ENCODE data around the gene ALDH16A1.

DNA sequence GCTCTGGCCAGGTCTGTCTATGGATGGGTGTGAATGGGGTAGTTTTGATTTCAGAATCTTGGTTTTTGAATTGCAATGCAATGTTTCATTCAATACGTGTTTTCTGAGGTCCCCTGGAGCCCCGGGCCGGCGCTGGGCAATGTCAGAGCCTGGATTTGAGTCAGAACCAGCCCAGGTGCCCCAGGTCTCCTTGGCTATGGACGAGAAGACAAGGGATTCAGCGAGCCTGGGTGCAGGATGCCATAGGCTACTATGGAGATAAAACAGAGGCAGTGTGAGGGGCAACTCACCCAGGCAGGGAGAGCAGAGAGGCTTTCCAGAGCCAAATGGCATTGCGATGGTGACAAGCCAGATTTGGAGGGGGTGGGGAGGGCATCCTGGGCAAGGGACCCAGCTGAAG, 33.2 kb downstream of the ALDH16A1 start:
- no peak for TF ChIP-seq CBX5 (IDR thresholded peaks at IDR 0.05; ENCODE audit: low read depth, low read length)
- no peak for TF ChIP-seq JUN (IDR thresholded peaks at IDR 0.05; ENCODE audit: low read depth, low read length)
- TF ChIP-seq CREB1 (IDR thresholded peaks at IDR 0.05): no peak
- TF ChIP-seq, protein P1, sequence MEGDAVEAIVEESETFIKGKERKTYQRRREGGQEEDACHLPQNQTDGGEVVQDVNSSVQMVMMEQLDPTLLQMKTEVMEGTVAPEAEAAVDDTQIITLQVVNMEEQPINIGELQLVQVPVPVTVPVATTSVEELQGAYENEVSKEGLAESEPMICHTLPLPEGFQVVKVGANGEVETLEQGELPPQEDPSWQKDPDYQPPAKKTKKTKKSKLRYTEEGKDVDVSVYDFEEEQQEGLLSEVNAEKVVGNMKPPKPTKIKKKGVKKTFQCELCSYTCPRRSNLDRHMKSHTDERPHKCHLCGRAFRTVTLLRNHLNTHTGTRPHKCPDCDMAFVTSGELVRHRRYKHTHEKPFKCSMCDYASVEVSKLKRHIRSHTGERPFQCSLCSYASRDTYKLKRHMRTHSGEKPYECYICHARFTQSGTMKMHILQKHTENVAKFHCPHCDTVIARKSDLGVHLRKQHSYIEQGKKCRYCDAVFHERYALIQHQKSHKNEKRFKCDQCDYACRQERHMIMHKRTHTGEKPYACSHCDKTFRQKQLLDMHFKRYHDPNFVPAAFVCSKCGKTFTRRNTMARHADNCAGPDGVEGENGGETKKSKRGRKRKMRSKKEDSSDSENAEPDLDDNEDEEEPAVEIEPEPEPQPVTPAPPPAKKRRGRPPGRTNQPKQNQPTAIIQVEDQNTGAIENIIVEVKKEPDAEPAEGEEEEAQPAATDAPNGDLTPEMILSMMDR (IDR thresholded peaks at IDR 0.05; ENCODE audit: control extremely low read depth in 1 of 3, insufficient read depth in 1 of 3, low read depth in 1 of 3, low read length in 3 of 3): no peak
- TF ChIP-seq POLR2A (IDR thresholded peaks at IDR 0.05; ENCODE audit: control extremely low read depth in 1 of 2, low read depth in 2 of 2, low read length in 2 of 2): no peak
- no peak for TF ChIP-seq POLR2AphosphoS5 (IDR thresholded peaks at IDR 0.05; ENCODE audit: low read depth, low read length)
- TF ChIP-seq, protein P2, sequence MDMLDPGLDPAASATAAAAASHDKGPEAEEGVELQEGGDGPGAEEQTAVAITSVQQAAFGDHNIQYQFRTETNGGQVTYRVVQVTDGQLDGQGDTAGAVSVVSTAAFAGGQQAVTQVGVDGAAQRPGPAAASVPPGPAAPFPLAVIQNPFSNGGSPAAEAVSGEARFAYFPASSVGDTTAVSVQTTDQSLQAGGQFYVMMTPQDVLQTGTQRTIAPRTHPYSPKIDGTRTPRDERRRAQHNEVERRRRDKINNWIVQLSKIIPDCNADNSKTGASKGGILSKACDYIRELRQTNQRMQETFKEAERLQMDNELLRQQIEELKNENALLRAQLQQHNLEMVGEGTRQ (IDR thresholded peaks at IDR 0.05; ENCODE audit: low read length): no peak
- TF ChIP-seq, protein P3, sequence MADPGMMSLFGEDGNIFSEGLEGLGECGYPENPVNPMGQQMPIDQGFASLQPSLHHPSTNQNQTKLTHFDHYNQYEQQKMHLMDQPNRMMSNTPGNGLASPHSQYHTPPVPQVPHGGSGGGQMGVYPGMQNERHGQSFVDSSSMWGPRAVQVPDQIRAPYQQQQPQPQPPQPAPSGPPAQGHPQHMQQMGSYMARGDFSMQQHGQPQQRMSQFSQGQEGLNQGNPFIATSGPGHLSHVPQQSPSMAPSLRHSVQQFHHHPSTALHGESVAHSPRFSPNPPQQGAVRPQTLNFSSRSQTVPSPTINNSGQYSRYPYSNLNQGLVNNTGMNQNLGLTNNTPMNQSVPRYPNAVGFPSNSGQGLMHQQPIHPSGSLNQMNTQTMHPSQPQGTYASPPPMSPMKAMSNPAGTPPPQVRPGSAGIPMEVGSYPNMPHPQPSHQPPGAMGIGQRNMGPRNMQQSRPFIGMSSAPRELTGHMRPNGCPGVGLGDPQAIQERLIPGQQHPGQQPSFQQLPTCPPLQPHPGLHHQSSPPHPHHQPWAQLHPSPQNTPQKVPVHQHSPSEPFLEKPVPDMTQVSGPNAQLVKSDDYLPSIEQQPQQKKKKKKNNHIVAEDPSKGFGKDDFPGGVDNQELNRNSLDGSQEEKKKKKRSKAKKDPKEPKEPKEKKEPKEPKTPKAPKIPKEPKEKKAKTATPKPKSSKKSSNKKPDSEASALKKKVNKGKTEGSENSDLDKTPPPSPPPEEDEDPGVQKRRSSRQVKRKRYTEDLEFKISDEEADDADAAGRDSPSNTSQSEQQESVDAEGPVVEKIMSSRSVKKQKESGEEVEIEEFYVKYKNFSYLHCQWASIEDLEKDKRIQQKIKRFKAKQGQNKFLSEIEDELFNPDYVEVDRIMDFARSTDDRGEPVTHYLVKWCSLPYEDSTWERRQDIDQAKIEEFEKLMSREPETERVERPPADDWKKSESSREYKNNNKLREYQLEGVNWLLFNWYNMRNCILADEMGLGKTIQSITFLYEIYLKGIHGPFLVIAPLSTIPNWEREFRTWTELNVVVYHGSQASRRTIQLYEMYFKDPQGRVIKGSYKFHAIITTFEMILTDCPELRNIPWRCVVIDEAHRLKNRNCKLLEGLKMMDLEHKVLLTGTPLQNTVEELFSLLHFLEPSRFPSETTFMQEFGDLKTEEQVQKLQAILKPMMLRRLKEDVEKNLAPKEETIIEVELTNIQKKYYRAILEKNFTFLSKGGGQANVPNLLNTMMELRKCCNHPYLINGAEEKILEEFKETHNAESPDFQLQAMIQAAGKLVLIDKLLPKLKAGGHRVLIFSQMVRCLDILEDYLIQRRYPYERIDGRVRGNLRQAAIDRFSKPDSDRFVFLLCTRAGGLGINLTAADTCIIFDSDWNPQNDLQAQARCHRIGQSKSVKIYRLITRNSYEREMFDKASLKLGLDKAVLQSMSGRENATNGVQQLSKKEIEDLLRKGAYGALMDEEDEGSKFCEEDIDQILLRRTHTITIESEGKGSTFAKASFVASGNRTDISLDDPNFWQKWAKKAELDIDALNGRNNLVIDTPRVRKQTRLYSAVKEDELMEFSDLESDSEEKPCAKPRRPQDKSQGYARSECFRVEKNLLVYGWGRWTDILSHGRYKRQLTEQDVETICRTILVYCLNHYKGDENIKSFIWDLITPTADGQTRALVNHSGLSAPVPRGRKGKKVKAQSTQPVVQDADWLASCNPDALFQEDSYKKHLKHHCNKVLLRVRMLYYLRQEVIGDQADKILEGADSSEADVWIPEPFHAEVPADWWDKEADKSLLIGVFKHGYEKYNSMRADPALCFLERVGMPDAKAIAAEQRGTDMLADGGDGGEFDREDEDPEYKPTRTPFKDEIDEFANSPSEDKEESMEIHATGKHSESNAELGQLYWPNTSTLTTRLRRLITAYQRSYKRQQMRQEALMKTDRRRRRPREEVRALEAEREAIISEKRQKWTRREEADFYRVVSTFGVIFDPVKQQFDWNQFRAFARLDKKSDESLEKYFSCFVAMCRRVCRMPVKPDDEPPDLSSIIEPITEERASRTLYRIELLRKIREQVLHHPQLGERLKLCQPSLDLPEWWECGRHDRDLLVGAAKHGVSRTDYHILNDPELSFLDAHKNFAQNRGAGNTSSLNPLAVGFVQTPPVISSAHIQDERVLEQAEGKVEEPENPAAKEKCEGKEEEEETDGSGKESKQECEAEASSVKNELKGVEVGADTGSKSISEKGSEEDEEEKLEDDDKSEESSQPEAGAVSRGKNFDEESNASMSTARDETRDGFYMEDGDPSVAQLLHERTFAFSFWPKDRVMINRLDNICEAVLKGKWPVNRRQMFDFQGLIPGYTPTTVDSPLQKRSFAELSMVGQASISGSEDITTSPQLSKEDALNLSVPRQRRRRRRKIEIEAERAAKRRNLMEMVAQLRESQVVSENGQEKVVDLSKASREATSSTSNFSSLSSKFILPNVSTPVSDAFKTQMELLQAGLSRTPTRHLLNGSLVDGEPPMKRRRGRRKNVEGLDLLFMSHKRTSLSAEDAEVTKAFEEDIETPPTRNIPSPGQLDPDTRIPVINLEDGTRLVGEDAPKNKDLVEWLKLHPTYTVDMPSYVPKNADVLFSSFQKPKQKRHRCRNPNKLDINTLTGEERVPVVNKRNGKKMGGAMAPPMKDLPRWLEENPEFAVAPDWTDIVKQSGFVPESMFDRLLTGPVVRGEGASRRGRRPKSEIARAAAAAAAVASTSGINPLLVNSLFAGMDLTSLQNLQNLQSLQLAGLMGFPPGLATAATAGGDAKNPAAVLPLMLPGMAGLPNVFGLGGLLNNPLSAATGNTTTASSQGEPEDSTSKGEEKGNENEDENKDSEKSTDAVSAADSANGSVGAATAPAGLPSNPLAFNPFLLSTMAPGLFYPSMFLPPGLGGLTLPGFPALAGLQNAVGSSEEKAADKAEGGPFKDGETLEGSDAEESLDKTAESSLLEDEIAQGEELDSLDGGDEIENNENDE (IDR thresholded peaks at IDR 0.05; ENCODE audit: insufficient replicate concordance, low read length): no peak
- no peak for TF ChIP-seq EZH2 (IDR thresholded peaks at IDR 0.05; ENCODE audit: low read depth, low read length, severe bottlenecking)
- TF ChIP-seq GABPA (IDR thresholded peaks at IDR 0.05; ENCODE audit: borderline replicate concordance, insufficient read depth, low read length): no peak
- TF ChIP-seq SUZ12 (IDR thresholded peaks at IDR 0.05; ENCODE audit: low read length): no peak
- TF ChIP-seq, protein P4, sequence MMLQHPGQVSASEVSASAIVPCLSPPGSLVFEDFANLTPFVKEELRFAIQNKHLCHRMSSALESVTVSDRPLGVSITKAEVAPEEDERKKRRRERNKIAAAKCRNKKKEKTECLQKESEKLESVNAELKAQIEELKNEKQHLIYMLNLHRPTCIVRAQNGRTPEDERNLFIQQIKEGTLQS (IDR thresholded peaks at IDR 0.05; ENCODE audit: insufficient read depth, low read depth, low read length): no peak
- no peak for TF ChIP-seq EP300 (IDR thresholded peaks at IDR 0.05; ENCODE audit: borderline replicate concordance in 1 of 2, low read depth in 2 of 2, low read length in 2 of 2)

Data from H1 (cell line).